Type B pancreatic cell (in vitro differentiated cells): ENCODE measurements around the gene EHBP1. TPM values are rescaled to one million over a fixed set of nuclear protein-coding genes. Genes with fewer than 3 reads are reported as not detected.

Experiments used
- DNase-seq: peaks from one replicate; pipeline ENCODE4 v3.0.0; 2021; ENCODE audit warnings: mixed read lengths; ENCODE audit not compliant: unreplicated experiment; ENCODE audit errors: extremely low spot score
- H3K27ac Mint-ChIP-seq: 2 replicates; pipeline ENCODE4 v1.8.0; 2021; ENCODE audit warnings: mild to moderate bottlenecking, mixed read lengths
- H3K27me3 Mint-ChIP-seq: 2 replicates; pipeline ENCODE4 v1.8.0; 2021; ENCODE audit warnings: mixed read lengths
- H3K36me3 Mint-ChIP-seq: 2 replicates; pipeline ENCODE4 v1.8.0; 2021; ENCODE audit warnings: mixed read lengths
- H3K4me1 Mint-ChIP-seq: one replicate; pipeline ENCODE4 v1.8.0; 2021; ENCODE audit warnings: mixed read lengths; ENCODE audit not compliant: unreplicated experiment
- H3K4me3 Mint-ChIP-seq: 2 replicates; pipeline ENCODE4 v1.8.0; 2021; ENCODE audit warnings: mild to moderate bottlenecking, mixed read lengths
- H3K9me3 Mint-ChIP-seq: 2 replicates; pipeline ENCODE4 v1.8.0; 2021; ENCODE audit warnings: mixed read lengths
- total RNA-seq: library from RNA; stranded (reverse); gene quantifications from 2 replicates; pipeline ENCODE4 v1.2.1, GENCODE V29; 2021; ENCODE audit warnings: low replicate concordance
- TF ChIP-seq, protein P1 (sequence below): fragments of 200-600 bp; sonication (generic); conservative IDR thresholded peaks from 2 replicates; pipeline ENCODE4 v1.5.0; 2021; ENCODE audit warnings: antibody characterized with exemption, mild to moderate bottlenecking

EHBP1 gene
- total RNA-seq, 1 donor from 2014 or later, result 59.2 TPM

GRCh38 chr2:62722679-62723078, 17.2 kb downstream of the EHBP1 start:
- Mint-ChIP-seq H3K27ac (no peak overlapping the region), H3K27me3 (no peaks in the 10 kb centered on the region), H3K4me1 (peaks cover 11% of the 10 kb centered on the region), H3K4me3 (no peak overlapping the region), H3K9me3 (peaks cover 10% of the 10 kb centered on the region), H3K36me3 (peaks cover 40% of the 10 kb centered on the region)
- TF ChIP-seq, protein P1, sequence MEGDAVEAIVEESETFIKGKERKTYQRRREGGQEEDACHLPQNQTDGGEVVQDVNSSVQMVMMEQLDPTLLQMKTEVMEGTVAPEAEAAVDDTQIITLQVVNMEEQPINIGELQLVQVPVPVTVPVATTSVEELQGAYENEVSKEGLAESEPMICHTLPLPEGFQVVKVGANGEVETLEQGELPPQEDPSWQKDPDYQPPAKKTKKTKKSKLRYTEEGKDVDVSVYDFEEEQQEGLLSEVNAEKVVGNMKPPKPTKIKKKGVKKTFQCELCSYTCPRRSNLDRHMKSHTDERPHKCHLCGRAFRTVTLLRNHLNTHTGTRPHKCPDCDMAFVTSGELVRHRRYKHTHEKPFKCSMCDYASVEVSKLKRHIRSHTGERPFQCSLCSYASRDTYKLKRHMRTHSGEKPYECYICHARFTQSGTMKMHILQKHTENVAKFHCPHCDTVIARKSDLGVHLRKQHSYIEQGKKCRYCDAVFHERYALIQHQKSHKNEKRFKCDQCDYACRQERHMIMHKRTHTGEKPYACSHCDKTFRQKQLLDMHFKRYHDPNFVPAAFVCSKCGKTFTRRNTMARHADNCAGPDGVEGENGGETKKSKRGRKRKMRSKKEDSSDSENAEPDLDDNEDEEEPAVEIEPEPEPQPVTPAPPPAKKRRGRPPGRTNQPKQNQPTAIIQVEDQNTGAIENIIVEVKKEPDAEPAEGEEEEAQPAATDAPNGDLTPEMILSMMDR, result no peak
- DNase-seq, result no peak

- Mint-ChIP-seq H3K4me1 (peaks cover 14% of the 10 kb centered on the region), H3K9me3 (peaks cover 10% of the 10 kb centered on the region), H3K27me3 (no peaks in the 10 kb centered on the region), H3K4me3 (no peak overlapping the region), H3K36me3 (peaks cover 40% of the 10 kb centered on the region), H3K27ac (no peak overlapping the region)
- DNase-seq, result no peak
- TF ChIP-seq, protein P1, result no peak
Observed at GRCh38 chr2:62723253-62723652, 17.7 kb downstream of the EHBP1 start.

- H3K4me1 Mint-ChIP-seq, result peaks cover 14% of the 10 kb centered on the region
- H3K27ac Mint-ChIP-seq, result no peak overlapping the region
- H3K9me3 Mint-ChIP-seq, result peaks cover 10% of the 10 kb centered on the region
- DNase-seq, result no peak
- TF ChIP-seq, protein P1, result no peak
- H3K27me3 Mint-ChIP-seq, result no peaks in the 10 kb centered on the region
- H3K36me3 Mint-ChIP-seq, result peaks cover 40% of the 10 kb centered on the region
- H3K4me3 Mint-ChIP-seq, result no peak overlapping the region
Observed at GRCh38 chr2:62724106-62724505, 18.6 kb downstream of the EHBP1 start.

GRCh38 chr2:62724886-62725711, 19.6 kb downstream of the EHBP1 start:
- no peak overlapping the region for H3K27ac Mint-ChIP-seq
- H3K4me1 Mint-ChIP-seq, result peaks cover 14% of the 10 kb centered on the region
- no peaks in the 10 kb centered on the region for H3K27me3 Mint-ChIP-seq
- peaks cover 12% of the 10 kb centered on the region for H3K9me3 Mint-ChIP-seq
- TF ChIP-seq, protein P1, result peak; percentile 45
- no peak overlapping the region for H3K4me3 Mint-ChIP-seq
- no peak for DNase-seq
- peaks cover 37% of the 10 kb centered on the region for H3K36me3 Mint-ChIP-seq

GRCh38 chr2:62725712-62726055, 20.2 kb downstream of the EHBP1 start:
- Mint-ChIP-seq H3K4me1 (peaks cover 14% of the 10 kb centered on the region), H3K9me3 (peaks cover 17% of the 10 kb centered on the region), H3K36me3 (peaks cover 38% of the 10 kb centered on the region), H3K27ac (no peak overlapping the region), H3K27me3 (no peaks in the 10 kb centered on the region), H3K4me3 (no peak overlapping the region)
- DNase-seq, result no peak
- TF ChIP-seq, protein P1, result no peak
